ENCODE measurements around the gene LRRTM2. TPM values are rescaled to one million over a fixed set of nuclear protein-coding genes. Genes with fewer than 3 reads are reported as not detected.

LRRTM2 gene
- total and polyA plus RNA-seq, 2 of the 4 experiments (the other 2 are of a cell fraction), result 0.53 to 2.0 TPM

DNA sequence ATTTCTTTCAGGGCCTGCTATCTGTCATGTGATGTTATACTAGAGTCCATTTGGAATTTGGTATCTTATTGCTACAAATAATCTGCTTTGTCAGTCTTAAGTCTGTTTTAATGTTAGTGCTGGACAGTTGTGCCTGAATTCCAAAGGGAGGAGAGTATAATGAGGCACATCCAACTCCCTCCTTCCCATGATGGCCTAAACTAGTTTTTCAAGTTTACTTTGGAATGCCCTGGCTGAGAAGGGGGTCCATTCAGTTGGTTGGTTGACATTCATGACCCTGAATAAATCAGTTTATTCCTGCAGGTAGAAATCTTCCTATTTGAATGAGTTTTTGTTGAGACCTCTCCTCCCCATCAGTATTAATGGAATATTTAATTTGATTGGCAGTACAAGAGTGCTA is 9.4 kb upstream of the LRRTM2 start:
- Histone ChIP-seq H3K4me3 (ENCODE audit: insufficient read depth, low read depth, low read length) (no peak overlapping the region), H4K8ac (ENCODE audit: low read depth in 2 of 2, low read length in 2 of 2) (no peak overlapping the region), H3K4me2 (ENCODE audit: low read depth, low read length) (no peak overlapping the region), H2BK15ac (ENCODE audit: low read depth, low read length) (no peak overlapping the region), H3K4me1 (ENCODE audit: control insufficient read depth, insufficient read depth, low read length) (no peaks in the 10 kb centered on the region), H3K27ac (ENCODE audit: insufficient read depth, low read length) (no peak overlapping the region), H2AK5ac (ENCODE audit: low read depth, low read length) (no peak overlapping the region), H3K18ac (ENCODE audit: low read depth, low read length) (no peak overlapping the region), H3K14ac (replicated peaks; ENCODE audit: low read depth, low read length) (no peak overlapping the region), H4K91ac (ENCODE audit: insufficient read depth, low read depth, low read length) (no peak overlapping the region), H3K23ac (ENCODE audit: low read depth, low read length) (no peak overlapping the region), H3K79me1 (ENCODE audit: low read depth in 1 of 2, low read length in 2 of 2) (peaks cover 42 to 67% of the 10 kb centered on the region in 2 experiments), H3K9ac (ENCODE audit: low read depth, low read length) (no peak overlapping the region), H4K20me1 (ENCODE audit: insufficient read depth, low read length) (peaks cover 45% of the 10 kb centered on the region), H2BK120ac (ENCODE audit: low read depth, low read length) (no peak overlapping the region), H3K27me3 (ENCODE audit: control insufficient read depth, insufficient read depth, low read length) (no peaks in the 10 kb centered on the region), H2BK5ac (ENCODE audit: low read depth, low read length, poor library complexity, severe bottlenecking) (no peak overlapping the region), H3K9me1 (ENCODE audit: insufficient read depth, low read length) (peaks cover 5% of the 10 kb centered on the region), H3K4ac (ENCODE audit: low read depth, low read length) (no peak overlapping the region), H2BK20ac (ENCODE audit: low read depth, low read length) (no peak overlapping the region), H3K9me3 (ENCODE audit: control insufficient read depth, insufficient read depth, low read length) (no peaks in the 10 kb centered on the region; the same call in 1 of the 2 replicates), H3K36me3 (ENCODE audit: control insufficient read depth, insufficient read depth, low read length) (peaks cover 19% of the 10 kb centered on the region), H3K56ac (ENCODE audit: extremely low read depth, insufficient read depth, low read length) (no peak overlapping the region), H2AFZ (replicated peaks; ENCODE audit: low read length, poor library complexity) (no peak overlapping the region), H4K5ac (ENCODE audit: low read depth, low read length) (no peak overlapping the region), H2AK9ac (replicated peaks; ENCODE audit: low read depth, low read length, poor library complexity) (no peak overlapping the region)
- intact Hi-C loops (cut with micrococcal nuclease), result no loop called here
- no peak for ATAC-seq (ENCODE audit: low read depth)
- no peak for TF ChIP-seq SMC3 (IDR thresholded peaks at IDR 0.05; ENCODE audit: low read depth, low read length)
- TF ChIP-seq, protein P1, sequence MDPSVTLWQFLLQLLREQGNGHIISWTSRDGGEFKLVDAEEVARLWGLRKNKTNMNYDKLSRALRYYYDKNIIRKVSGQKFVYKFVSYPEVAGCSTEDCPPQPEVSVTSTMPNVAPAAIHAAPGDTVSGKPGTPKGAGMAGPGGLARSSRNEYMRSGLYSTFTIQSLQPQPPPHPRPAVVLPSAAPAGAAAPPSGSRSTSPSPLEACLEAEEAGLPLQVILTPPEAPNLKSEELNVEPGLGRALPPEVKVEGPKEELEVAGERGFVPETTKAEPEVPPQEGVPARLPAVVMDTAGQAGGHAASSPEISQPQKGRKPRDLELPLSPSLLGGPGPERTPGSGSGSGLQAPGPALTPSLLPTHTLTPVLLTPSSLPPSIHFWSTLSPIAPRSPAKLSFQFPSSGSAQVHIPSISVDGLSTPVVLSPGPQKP (IDR thresholded peaks at IDR 0.05; ENCODE audit: borderline replicate concordance, low read depth, low read length), result no peak
- TF ChIP-seq, protein P2, sequence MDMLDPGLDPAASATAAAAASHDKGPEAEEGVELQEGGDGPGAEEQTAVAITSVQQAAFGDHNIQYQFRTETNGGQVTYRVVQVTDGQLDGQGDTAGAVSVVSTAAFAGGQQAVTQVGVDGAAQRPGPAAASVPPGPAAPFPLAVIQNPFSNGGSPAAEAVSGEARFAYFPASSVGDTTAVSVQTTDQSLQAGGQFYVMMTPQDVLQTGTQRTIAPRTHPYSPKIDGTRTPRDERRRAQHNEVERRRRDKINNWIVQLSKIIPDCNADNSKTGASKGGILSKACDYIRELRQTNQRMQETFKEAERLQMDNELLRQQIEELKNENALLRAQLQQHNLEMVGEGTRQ (IDR thresholded peaks at IDR 0.05; ENCODE audit: low read depth, low read length), result no peak
- no peak for TF ChIP-seq BHLHE40 (IDR thresholded peaks at IDR 0.05; ENCODE audit: low read depth, low read length)
- no peak for TF ChIP-seq CEBPB (IDR thresholded peaks at IDR 0.05; ENCODE audit: low read depth, low read length)
- TF ChIP-seq, protein P3, sequence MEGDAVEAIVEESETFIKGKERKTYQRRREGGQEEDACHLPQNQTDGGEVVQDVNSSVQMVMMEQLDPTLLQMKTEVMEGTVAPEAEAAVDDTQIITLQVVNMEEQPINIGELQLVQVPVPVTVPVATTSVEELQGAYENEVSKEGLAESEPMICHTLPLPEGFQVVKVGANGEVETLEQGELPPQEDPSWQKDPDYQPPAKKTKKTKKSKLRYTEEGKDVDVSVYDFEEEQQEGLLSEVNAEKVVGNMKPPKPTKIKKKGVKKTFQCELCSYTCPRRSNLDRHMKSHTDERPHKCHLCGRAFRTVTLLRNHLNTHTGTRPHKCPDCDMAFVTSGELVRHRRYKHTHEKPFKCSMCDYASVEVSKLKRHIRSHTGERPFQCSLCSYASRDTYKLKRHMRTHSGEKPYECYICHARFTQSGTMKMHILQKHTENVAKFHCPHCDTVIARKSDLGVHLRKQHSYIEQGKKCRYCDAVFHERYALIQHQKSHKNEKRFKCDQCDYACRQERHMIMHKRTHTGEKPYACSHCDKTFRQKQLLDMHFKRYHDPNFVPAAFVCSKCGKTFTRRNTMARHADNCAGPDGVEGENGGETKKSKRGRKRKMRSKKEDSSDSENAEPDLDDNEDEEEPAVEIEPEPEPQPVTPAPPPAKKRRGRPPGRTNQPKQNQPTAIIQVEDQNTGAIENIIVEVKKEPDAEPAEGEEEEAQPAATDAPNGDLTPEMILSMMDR (conservative IDR thresholded peaks at IDR 0.05; ENCODE audit: low read depth, low read length), result no peak
- TF ChIP-seq MAZ (IDR thresholded peaks at IDR 0.05; ENCODE audit: borderline replicate concordance, low read depth, low read length), result no peak
- no peak for TF ChIP-seq CHD1 (IDR thresholded peaks at IDR 0.05; ENCODE audit: low read depth, low read length)
- TF ChIP-seq MAFK (IDR thresholded peaks at IDR 0.05; ENCODE audit: low read depth, low read length), result no peak
- TF ChIP-seq MXI1 (IDR thresholded peaks at IDR 0.05; ENCODE audit: borderline replicate concordance, low read depth, low read length), result no peak
- TF ChIP-seq NFE2L2 (IDR thresholded peaks at IDR 0.05; ENCODE audit: low read depth, low read length), result no peak
- no peak for TF ChIP-seq FOS (IDR thresholded peaks at IDR 0.05; ENCODE audit: low read depth, low read length)
- no peak for TF ChIP-seq RAD21 (IDR thresholded peaks at IDR 0.05; ENCODE audit: low read length)
- no peak for TF ChIP-seq POLR2A (IDR thresholded peaks at IDR 0.05; ENCODE audit: low read depth, low read length)
- TF ChIP-seq RFX5 (IDR thresholded peaks at IDR 0.05; ENCODE audit: low read depth, low read length), result no peak
- TF ChIP-seq RCOR1 (IDR thresholded peaks at IDR 0.05; ENCODE audit: insufficient replicate concordance, low read length), result no peak
- CTCF ChIA-PET, result no interaction called here
- DNase-seq, result no peak
- no TSS peak for BruUV-seq (replicated peaks)
- POLR2A ChIA-PET (ENCODE audit: unreplicated experiment), result no interaction called here
- dilution Hi-C loops (cut with HindIII; ENCODE audit: low sequenced_read_pairs, unreplicated experiment), result no loop called here
- in situ Hi-C loops (cut with MboI; ENCODE audit: low sequenced_read_pairs), result no loop called here
